T-helper 17 cell (primary cell): ENCODE data around the gene CFAP58. TPM values are rescaled to one million over a fixed set of nuclear protein-coding genes. Genes with fewer than 3 reads are reported as not detected.

Experiments
- ATAC-seq: fragments of 150-1000 bp; cut with Tn5 transposase; 2 replicates; pipeline ENCODE4 v1.10.0; 2021; ENCODE audit warnings: mild to moderate bottlenecking, moderate library complexity
- DNase-seq, 3 donors: peaks; one replicate each; pipeline versions ENCODE4 v3.0.0 to v3.0.0-alpha.2; 2020 to 2021
- H3K9me3 ChIP-seq: one replicate; pipeline ENCODE4 v1.7.0; 2013; ENCODE audit warnings: low read length, mild to moderate bottlenecking; ENCODE audit not compliant: control insufficient read depth, poor library complexity, severe bottlenecking
- H3K27ac Mint-ChIP-seq: one replicate; pipeline ENCODE4 v1.8.0; 2022; ENCODE audit warnings: mild to moderate bottlenecking, moderate library complexity, mixed read lengths
- H3K27me3 Mint-ChIP-seq: one replicate; pipeline ENCODE4 v1.8.0; 2022; ENCODE audit warnings: mixed read lengths
- H3K36me3 Mint-ChIP-seq: one replicate; pipeline ENCODE4 v1.8.0; 2022; ENCODE audit warnings: low read depth, mixed read lengths
- H3K4me1 Mint-ChIP-seq: one replicate; pipeline ENCODE4 v1.8.0; 2022; ENCODE audit warnings: mild to moderate bottlenecking, mixed read lengths
- H3K4me3 Mint-ChIP-seq: one replicate; pipeline ENCODE4 v1.8.0; 2022; ENCODE audit warnings: mild to moderate bottlenecking, moderate library complexity, mixed read lengths
- total RNA-seq, 4 donors: library from RNA in 2 of 4; stranded (reverse) in 2 of 4; gene quantifications; one replicate each; pipeline ENCODE4 v1.2.3 and lab custom pipeline; 2022 to 2026

The CFAP58 gene
- total RNA-seq, 2 donors from 2014 or later: not detected

GRCh38 chr10:104333728-104334373 lies 19.8 kb upstream of the CFAP58 start:
- H3K9me3 ChIP-seq: no peaks in the 10 kb centered on the region
- no peaks in the 10 kb centered on the region for H3K27me3 Mint-ChIP-seq
- peaks cover 55% of the 10 kb centered on the region for H3K4me1 Mint-ChIP-seq
- peak overlapping the region; percentile 77 for H3K4me3 Mint-ChIP-seq
- DNase-seq (no peak), ATAC-seq (no peak)
- no peaks in the 10 kb centered on the region for H3K36me3 Mint-ChIP-seq
- H3K27ac Mint-ChIP-seq: peak overlapping the region; percentile 97

GRCh38 chr10:104334561-104334960 lies 19.1 kb upstream of the CFAP58 start:
- H3K27me3 Mint-ChIP-seq: no peaks in the 10 kb centered on the region
- ATAC-seq: no peak
- peak overlapping the region; percentile 97 for H3K27ac Mint-ChIP-seq
- peaks cover 54% of the 10 kb centered on the region for H3K4me1 Mint-ChIP-seq
- H3K36me3 Mint-ChIP-seq: no peaks in the 10 kb centered on the region
- H3K9me3 ChIP-seq: no peaks in the 10 kb centered on the region
- no peak for DNase-seq
- peak overlapping the region; percentile 98 for H3K4me3 Mint-ChIP-seq

GRCh38 chr10:104334965-104335650 lies 18.5 kb upstream of the CFAP58 start:
- ATAC-seq (no peak), DNase-seq (no peak)
- H3K9me3 ChIP-seq: no peaks in the 10 kb centered on the region
- Mint-ChIP-seq H3K27me3 (peaks cover 1% of the 10 kb centered on the region), H3K4me1 (peaks cover 54% of the 10 kb centered on the region), H3K4me3 (peak overlapping the region; percentile 98), H3K27ac (peak overlapping the region; percentile 97), H3K36me3 (no peaks in the 10 kb centered on the region)

- peak overlapping the region; percentile 97 for H3K27ac Mint-ChIP-seq
Measured at GRCh38 chr10:104336821-104337467, 16.7 kb upstream of the CFAP58 start.

GRCh38 chr10:104337521-104337984 lies 16.1 kb upstream of the CFAP58 start:
- no peak for DNase-seq
- peak; percentile 29 for ATAC-seq
- H3K9me3 ChIP-seq: no peaks in the 10 kb centered on the region
- Mint-ChIP-seq H3K4me3 (peak overlapping the region; percentile 98), H3K4me1 (peaks cover 46% of the 10 kb centered on the region), H3K27ac (peak overlapping the region; percentile 97), H3K36me3 (no peaks in the 10 kb centered on the region), H3K27me3 (peaks cover 5% of the 10 kb centered on the region)

More at GRCh38 chr10:104336821-104337467, 16.7 kb upstream of the CFAP58 start:
- Mint-ChIP-seq H3K36me3 (no peaks in the 10 kb centered on the region), H3K4me1 (peaks cover 47% of the 10 kb centered on the region), H3K4me3 (peak overlapping the region; percentile 98), H3K27me3 (peaks cover 5% of the 10 kb centered on the region)
- no peak for DNase-seq
- ATAC-seq: no peak
- no peaks in the 10 kb centered on the region for H3K9me3 ChIP-seq

GRCh38 chr10:104337985-104338735 lies 15.5 kb upstream of the CFAP58 start, which contains the start of gene ITPRIP:
Gene ITPRIP (minus strand): TSS chr10:104338465. CDS start chr10:104316051, 22,414 bp downstream.
- peak within 1 kb of the TSS; percentile 98 for H3K4me3 Mint-ChIP-seq
- ATAC-seq (peak; percentile 85), DNase-seq (peak; percentile 44 to 63 (median 53))
- H3K36me3 Mint-ChIP-seq: no peaks in the 10 kb centered on the region
- H3K4me1 Mint-ChIP-seq: peaks cover 40% of the 10 kb centered on the region
- H3K9me3 ChIP-seq: no peaks in the 10 kb centered on the region
- H3K27me3 Mint-ChIP-seq: peaks cover 5% of the 10 kb centered on the region
- peak within 1 kb of the TSS; percentile 97 for H3K27ac Mint-ChIP-seq

GRCh38 chr10:104339469-104340110 lies 14.0 kb upstream of the CFAP58 start:
- ATAC-seq (no peak), DNase-seq (no peak)
- H3K27me3 Mint-ChIP-seq: peaks cover 5% of the 10 kb centered on the region
- peaks cover 36% of the 10 kb centered on the region for H3K4me1 Mint-ChIP-seq
- peak overlapping the region; percentile 98 for H3K4me3 Mint-ChIP-seq
- H3K9me3 ChIP-seq: no peaks in the 10 kb centered on the region
- H3K36me3 Mint-ChIP-seq: no peaks in the 10 kb centered on the region
- H3K27ac Mint-ChIP-seq: peak overlapping the region; percentile 97

- no peak for ATAC-seq
Measured at GRCh38 chr10:104340111-104340526, 13.5 kb upstream of the CFAP58 start.

GRCh38 chr10:104340641-104341040 lies 13.0 kb upstream of the CFAP58 start:
- DNase-seq (no peak), ATAC-seq (no peak)
- no peaks in the 10 kb centered on the region for H3K9me3 ChIP-seq
- H3K4me1 Mint-ChIP-seq: peaks cover 25% of the 10 kb centered on the region
- H3K36me3 Mint-ChIP-seq: no peaks in the 10 kb centered on the region
- H3K27ac Mint-ChIP-seq: no peak overlapping the region
- peaks cover 5% of the 10 kb centered on the region for H3K27me3 Mint-ChIP-seq
- no peak overlapping the region for H3K4me3 Mint-ChIP-seq

More at GRCh38 chr10:104340111-104340526, 13.5 kb upstream of the CFAP58 start:
- Mint-ChIP-seq H3K27me3 (peaks cover 5% of the 10 kb centered on the region), H3K4me1 (peaks cover 31% of the 10 kb centered on the region), H3K36me3 (no peaks in the 10 kb centered on the region), H3K4me3 (no peak overlapping the region), H3K27ac (no peak overlapping the region)
- no peaks in the 10 kb centered on the region for H3K9me3 ChIP-seq
- DNase-seq: no peak

- Mint-ChIP-seq H3K36me3 (no peaks in the 10 kb centered on the region), H3K27me3 (peaks cover 5% of the 10 kb centered on the region), H3K4me1 (peaks cover 15% of the 10 kb centered on the region), H3K4me3 (no peak overlapping the region), H3K27ac (no peak overlapping the region)
- no peaks in the 10 kb centered on the region for H3K9me3 ChIP-seq
- DNase-seq (no peak), ATAC-seq (no peak)
Measured at GRCh38 chr10:104342941-104343411, 10.7 kb upstream of the CFAP58 start.

- ATAC-seq: no peak
Measured at GRCh38 chr10:104344219-104344618, 9.4 kb upstream of the CFAP58 start.

GRCh38 chr10:104345515-104345914 lies 8.1 kb upstream of the CFAP58 start:
- DNase-seq (no peak), ATAC-seq (no peak)
- no peaks in the 10 kb centered on the region for H3K36me3 Mint-ChIP-seq
- H3K4me1 Mint-ChIP-seq: peaks cover 2% of the 10 kb centered on the region
- no peak overlapping the region for H3K4me3 Mint-ChIP-seq
- no peaks in the 10 kb centered on the region for H3K27me3 Mint-ChIP-seq
- no peaks in the 10 kb centered on the region for H3K9me3 ChIP-seq
- peak overlapping the region; percentile 3 for H3K27ac Mint-ChIP-seq

More at GRCh38 chr10:104344219-104344618, 9.4 kb upstream of the CFAP58 start:
- DNase-seq: no peak
- Mint-ChIP-seq H3K36me3 (no peaks in the 10 kb centered on the region), H3K27me3 (peaks cover 5% of the 10 kb centered on the region), H3K4me1 (peaks cover 9% of the 10 kb centered on the region), H3K4me3 (no peak overlapping the region), H3K27ac (no peak overlapping the region)
- no peaks in the 10 kb centered on the region for H3K9me3 ChIP-seq
